Measurements from ENCODE around the gene PRPS1. TPM values are rescaled to one million over a fixed set of nuclear protein-coding genes. Genes with fewer than 3 reads are reported as not detected.

PRPS1 gene
- total and polyA plus RNA-seq, 9 of the 15 experiments (the other 6 are each of a cell fraction or from before 2014, with no cell fraction given) = 47.8 to 175 (median 79.6) TPM

- Histone ChIP-seq H3K9ac (ENCODE audit: insufficient read depth in 1 of 2, low read depth in 2 of 2, low read length in 2 of 2) (peak overlapping the region in 1 of 2 experiments; percentile 80; a peak in 1 of 4 replicates), H3K79me2 (ENCODE audit: control insufficient read depth, insufficient read depth, low read length) (no peaks in the 10 kb centered on the region), H3K36me3 (ENCODE audit: control insufficient read depth, insufficient read depth, low read length) (peaks cover 7% of the 10 kb centered on the region; the same call in 2 of the 3 replicates), H3K9me3 (replicated peaks; ENCODE audit: control insufficient read depth, insufficient read depth, low read depth, low read length) (no peaks in the 10 kb centered on the region), H3K4me2 (ENCODE audit: insufficient read depth, low read length) (peak overlapping the region; percentile 74), H4K20me1 (replicated peaks; ENCODE audit: control insufficient read depth, insufficient read depth, low read length) (peaks cover 12% of the 10 kb centered on the region), H3K4me3 (peak overlapping the region; percentile 24; the same call in 1 of the 2 replicates), H3K27ac (ENCODE audit: extremely low read depth, low read depth, low read length) (peak overlapping the region; percentile 38; the same call in 1 of the 3 replicates), H3K9me1 (ENCODE audit: control insufficient read depth, insufficient read depth, low read length) (no peaks in the 10 kb centered on the region), H2AFZ (ENCODE audit: low read depth, low read length) (peak overlapping the region; percentile 56; the same call in 1 of the 2 replicates), H3K27me3 (ENCODE audit: control insufficient read depth in 2 of 2, insufficient read depth in 2 of 2, low read length in 2 of 2) (no peaks in the 10 kb centered on the region), H3K4me1 (replicated peaks in 1 of 2; ENCODE audit: control insufficient read depth in 2 of 2, insufficient read depth in 2 of 2, low read length in 2 of 2) (peaks cover 7 to 8% of the 10 kb centered on the region in 2 experiments; a peak in 3 of 5 replicates)
- intact Hi-C loops (cut with micrococcal nuclease) = loop anchor here (10.0 kb wide), 2 partner anchors 240 to 770 kb away; no protein-coding TSS in a partner anchor
- no TSS peak for BruUV-seq (replicated peaks)
- DNase-seq (ENCODE audit: extremely low read depth in 1 of 4, low spot score in 3 of 4) (peak; percentile 57 to 75 (median 64)), ATAC-seq (peak; percentile 95), FAIRE-seq (no peak)
- 10% methylated on average over 14 of the region's 22 CpGs for WGBS (ENCODE audit: insufficient coverage, low coverage, missing lambda C conversion rate)
- in situ Hi-C loops (cut with MboI) = no loop called here
- POLR2A ChIA-PET = interaction anchor here (0.6 to 1.2 kb wide), 8 partner anchors 11 to 208 kb away, joined by 3 to 6 read pairs (median 3); partner anchors contain the start of genes NCBP2L and TSC22D3
- CTCF ChIA-PET (ENCODE audit: low intra/inter-chr PET ratio) = interaction anchor here (0.7 to 2.7 kb wide), 2 partner anchors 64 to 122 kb away, joined by 3 to 14 read pairs; partner anchors contain the start of gene NCBP2L
- TF ChIP-seq CCAR2 (IDR thresholded peaks at IDR 0.05; ENCODE audit: low read depth, low read length) = no peak
- TF ChIP-seq, protein P1, sequence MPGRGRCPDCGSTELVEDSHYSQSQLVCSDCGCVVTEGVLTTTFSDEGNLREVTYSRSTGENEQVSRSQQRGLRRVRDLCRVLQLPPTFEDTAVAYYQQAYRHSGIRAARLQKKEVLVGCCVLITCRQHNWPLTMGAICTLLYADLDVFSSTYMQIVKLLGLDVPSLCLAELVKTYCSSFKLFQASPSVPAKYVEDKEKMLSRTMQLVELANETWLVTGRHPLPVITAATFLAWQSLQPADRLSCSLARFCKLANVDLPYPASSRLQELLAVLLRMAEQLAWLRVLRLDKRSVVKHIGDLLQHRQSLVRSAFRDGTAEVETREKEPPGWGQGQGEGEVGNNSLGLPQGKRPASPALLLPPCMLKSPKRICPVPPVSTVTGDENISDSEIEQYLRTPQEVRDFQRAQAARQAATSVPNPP (IDR thresholded peaks at IDR 0.05; ENCODE audit: borderline replicate concordance, insufficient read depth, insufficient read length) = no peak
- TF ChIP-seq ZNF644 (tag; IDR thresholded peaks at IDR 0.05; ENCODE audit: low read depth) = no peak
- TF ChIP-seq ZNF224 (CRISPR knock-in tag; IDR thresholded peaks at IDR 0.05) = no peak
- TF ChIP-seq ZNF184 (CRISPR knock-in tag; IDR thresholded peaks at IDR 0.05) = no peak
- TF ChIP-seq HNRNPH1 (optimal IDR thresholded peaks at IDR 0.05; ENCODE audit: low read depth, low read length) = no peak
- no peak for TF ChIP-seq SRSF7 (optimal IDR thresholded peaks at IDR 0.05; ENCODE audit: low read depth, low read length)
- peak; percentile 52; the same call in 1 of the 2 replicates for TF ChIP-seq C11orf30 (IDR thresholded peaks at IDR 0.05; ENCODE audit: low read depth)
- TF ChIP-seq, protein P2, sequence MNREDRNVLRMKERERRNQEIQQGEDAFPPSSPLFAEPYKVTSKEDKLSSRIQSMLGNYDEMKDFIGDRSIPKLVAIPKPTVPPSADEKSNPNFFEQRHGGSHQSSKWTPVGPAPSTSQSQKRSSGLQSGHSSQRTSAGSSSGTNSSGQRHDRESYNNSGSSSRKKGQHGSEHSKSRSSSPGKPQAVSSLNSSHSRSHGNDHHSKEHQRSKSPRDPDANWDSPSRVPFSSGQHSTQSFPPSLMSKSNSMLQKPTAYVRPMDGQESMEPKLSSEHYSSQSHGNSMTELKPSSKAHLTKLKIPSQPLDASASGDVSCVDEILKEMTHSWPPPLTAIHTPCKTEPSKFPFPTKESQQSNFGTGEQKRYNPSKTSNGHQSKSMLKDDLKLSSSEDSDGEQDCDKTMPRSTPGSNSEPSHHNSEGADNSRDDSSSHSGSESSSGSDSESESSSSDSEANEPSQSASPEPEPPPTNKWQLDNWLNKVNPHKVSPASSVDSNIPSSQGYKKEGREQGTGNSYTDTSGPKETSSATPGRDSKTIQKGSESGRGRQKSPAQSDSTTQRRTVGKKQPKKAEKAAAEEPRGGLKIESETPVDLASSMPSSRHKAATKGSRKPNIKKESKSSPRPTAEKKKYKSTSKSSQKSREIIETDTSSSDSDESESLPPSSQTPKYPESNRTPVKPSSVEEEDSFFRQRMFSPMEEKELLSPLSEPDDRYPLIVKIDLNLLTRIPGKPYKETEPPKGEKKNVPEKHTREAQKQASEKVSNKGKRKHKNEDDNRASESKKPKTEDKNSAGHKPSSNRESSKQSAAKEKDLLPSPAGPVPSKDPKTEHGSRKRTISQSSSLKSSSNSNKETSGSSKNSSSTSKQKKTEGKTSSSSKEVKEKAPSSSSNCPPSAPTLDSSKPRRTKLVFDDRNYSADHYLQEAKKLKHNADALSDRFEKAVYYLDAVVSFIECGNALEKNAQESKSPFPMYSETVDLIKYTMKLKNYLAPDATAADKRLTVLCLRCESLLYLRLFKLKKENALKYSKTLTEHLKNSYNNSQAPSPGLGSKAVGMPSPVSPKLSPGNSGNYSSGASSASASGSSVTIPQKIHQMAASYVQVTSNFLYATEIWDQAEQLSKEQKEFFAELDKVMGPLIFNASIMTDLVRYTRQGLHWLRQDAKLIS (CRISPR knock-in tag; IDR thresholded peaks at IDR 0.05) = no peak
- 0 out of 2 replicates have a peak, but pooled peaks have one; percentile 9 for TF ChIP-seq ZNF740 (CRISPR knock-in tag; IDR thresholded peaks at IDR 0.05)
- no peak for TF ChIP-seq ZNF740 (tag; IDR thresholded peaks at IDR 0.05)
- TF ChIP-seq KLF16 (IDR thresholded peaks at IDR 0.05) = 0 out of 2 replicates have a peak, but pooled peaks have one; percentile 10
These were observed 26.8 kb downstream of the PRPS1 start for GRCh38 chrX:107654872-107655761.
